NT2/D1 (cell line): ENCODE data around the gene PARK7.

ENCODE experiments used
- DNase-seq: peaks from one replicate; pipeline ENCODE4 v3.0.0-alpha.2; 2011; ENCODE audit warnings: low read depth, low spot score
- H3K27me3 ChIP-seq: 2 replicates; pipeline ENCODE4 v1.6.0; 2011; ENCODE audit warnings: mild to moderate bottlenecking; ENCODE audit not compliant: insufficient read length, insufficient read depth
- H3K36me3 ChIP-seq: 2 replicates; pipeline ENCODE4 v1.6.1; 2011; ENCODE audit warnings: mild to moderate bottlenecking, low read length, mixed read lengths; ENCODE audit not compliant: insufficient read depth, insufficient read length
- H3K4me1 ChIP-seq: 2 replicates; pipeline ENCODE4 v1.5.1; 2011; ENCODE audit not compliant: insufficient read depth, insufficient read length
- H3K4me3 ChIP-seq: 2 replicates; pipeline ENCODE4 v1.5.1; 2011; ENCODE audit warnings: low read depth; ENCODE audit not compliant: insufficient read length
- H3K9ac ChIP-seq: 2 replicates; pipeline ENCODE4 v1.6.0; 2011; ENCODE audit warnings: low read depth; ENCODE audit not compliant: insufficient read length
- H3K9me3 ChIP-seq: 2 replicates; pipeline ENCODE4 v1.5.1; 2011; ENCODE audit warnings: mild to moderate bottlenecking, low read length; ENCODE audit not compliant: insufficient read depth
- SUZ12 ChIP-seq: IDR thresholded peaks from 2 replicates; pipeline ENCODE4 v1.6.1; 2011; ENCODE audit not compliant: insufficient read length, insufficient read depth; ENCODE audit errors: extremely low read depth
- YY1 ChIP-seq: IDR thresholded peaks from 2 replicates; pipeline ENCODE4 v1.6.1; 2011; ENCODE audit not compliant: insufficient read length, insufficient read depth
- ZNF274 ChIP-seq: IDR thresholded peaks from 2 replicates; pipeline ENCODE4 v1.6.1; 2011; ENCODE audit warnings: mild to moderate bottlenecking, low read depth, low read length

PARK7 gene

DNA sequence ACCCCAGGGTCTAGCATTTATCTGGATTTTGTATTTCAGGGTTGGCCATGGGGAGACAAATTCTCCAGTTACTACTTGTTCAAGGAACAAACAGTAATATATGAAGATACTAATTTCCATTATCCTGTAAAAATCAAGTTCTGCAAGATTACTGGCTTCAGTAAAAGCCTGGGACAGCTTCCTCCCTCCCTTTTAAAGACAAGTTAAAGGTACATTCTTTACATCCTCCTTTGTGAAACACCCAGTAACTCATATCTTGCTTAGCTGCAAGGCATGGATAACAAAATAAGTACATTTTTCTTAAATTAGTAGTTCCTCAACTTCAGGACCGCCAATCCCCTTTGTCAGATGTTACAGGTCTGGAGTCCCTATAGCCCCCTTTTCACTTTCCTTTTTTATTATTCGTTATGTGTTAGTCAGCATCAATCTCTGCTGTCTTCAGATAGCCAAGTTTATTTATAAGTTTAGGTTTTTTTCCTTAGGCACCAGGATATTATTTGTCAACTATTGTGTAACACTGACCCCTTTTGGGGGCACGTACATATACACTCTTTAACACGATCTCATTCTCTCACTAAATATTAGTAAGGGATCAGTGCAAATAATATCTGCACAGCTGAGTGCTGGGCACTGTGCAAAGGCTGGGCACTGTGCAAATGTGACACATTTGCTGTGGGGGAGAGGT, 54.8 kb downstream of the PARK7 start:
- Histone ChIP-seq H3K9ac (peak overlapping the region; percentile 18), H3K27me3 (no peaks in the 10 kb centered on the region), H3K36me3 (peaks cover 39% of the 10 kb centered on the region), H3K9me3 (no peaks in the 10 kb centered on the region), H3K4me1 (no peaks in the 10 kb centered on the region), H3K4me3 (no peak overlapping the region)
- TF ChIP-seq SUZ12: no peak
- no peak for TF ChIP-seq ZNF274
- no peak for TF ChIP-seq YY1
- no peak for DNase-seq

DNA sequence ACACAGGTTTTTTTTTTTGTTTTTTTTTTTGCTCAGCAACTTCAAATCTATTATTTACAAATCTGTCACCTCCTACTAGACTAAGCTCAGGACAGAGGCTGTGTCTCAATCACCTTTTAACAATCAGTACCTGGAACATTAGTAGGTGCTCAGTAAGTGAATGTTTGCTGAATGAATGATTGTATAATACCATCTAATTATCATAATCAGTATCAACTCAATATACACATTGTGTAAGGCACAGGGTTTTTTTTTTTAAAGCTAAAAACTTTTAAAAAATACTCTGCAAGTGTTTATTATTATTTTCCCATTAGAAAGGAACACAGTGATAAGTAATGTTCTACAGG, 55.4 kb downstream of the PARK7 start:
- no peak for TF ChIP-seq ZNF274
- TF ChIP-seq YY1: no peak
- no peak for TF ChIP-seq SUZ12
- Histone ChIP-seq H3K9me3 (no peaks in the 10 kb centered on the region), H3K36me3 (peaks cover 36% of the 10 kb centered on the region), H3K27me3 (no peaks in the 10 kb centered on the region), H3K4me3 (no peak overlapping the region), H3K9ac (no peak overlapping the region), H3K4me1 (no peaks in the 10 kb centered on the region)
- no peak for DNase-seq

GRCh38 chr1:8017495-8018197, 56.1 kb downstream of the PARK7 start:
- peaks cover 28% of the 10 kb centered on the region for H3K36me3 ChIP-seq
- no peak overlapping the region for H3K9ac ChIP-seq
- H3K4me1 ChIP-seq: no peaks in the 10 kb centered on the region
- H3K4me3 ChIP-seq: no peak overlapping the region
- no peaks in the 10 kb centered on the region for H3K9me3 ChIP-seq
- no peaks in the 10 kb centered on the region for H3K27me3 ChIP-seq
- TF ChIP-seq ZNF274 (no peak), YY1 (no peak), SUZ12 (no peak)
- no peak for DNase-seq

DNA sequence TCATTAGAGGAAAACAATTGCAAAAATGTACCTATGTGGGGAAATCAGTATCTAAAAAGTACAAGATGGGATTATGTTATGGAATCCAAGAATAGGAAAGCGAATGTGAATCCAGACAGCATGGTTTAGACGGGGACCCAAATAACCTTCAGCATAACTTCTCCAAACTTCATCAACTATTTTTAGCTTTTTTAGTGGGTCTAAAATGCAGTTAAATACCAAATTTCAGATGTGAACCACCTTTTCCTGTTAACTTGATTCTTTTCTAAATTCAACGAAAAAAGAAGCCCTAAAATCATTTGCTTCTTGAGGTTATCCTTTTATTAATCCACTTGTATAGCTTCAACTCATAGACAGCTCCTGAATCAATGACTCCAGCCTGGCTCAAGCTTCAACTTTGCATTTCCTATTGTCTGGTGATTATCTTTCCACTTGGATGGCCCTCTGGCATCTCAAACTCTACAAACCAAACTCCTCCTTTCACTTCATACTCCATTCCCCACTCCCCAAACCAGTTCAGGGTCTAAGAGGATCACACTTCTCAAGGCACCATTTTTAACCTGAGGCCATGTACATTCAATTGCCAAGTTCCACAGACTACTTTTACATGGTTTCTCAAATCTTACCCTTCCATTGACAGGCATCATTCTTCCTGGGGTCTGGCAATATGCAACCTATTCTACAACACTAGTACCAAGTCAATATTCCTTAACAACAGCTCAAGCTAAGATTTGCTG, 57.1 kb downstream of the PARK7 start:
- no peak overlapping the region for H3K9ac ChIP-seq
- no peaks in the 10 kb centered on the region for H3K27me3 ChIP-seq
- no peak for DNase-seq
- H3K9me3 ChIP-seq: no peaks in the 10 kb centered on the region
- H3K4me1 ChIP-seq: no peaks in the 10 kb centered on the region
- peaks cover 18% of the 10 kb centered on the region for H3K36me3 ChIP-seq
- no peak overlapping the region for H3K4me3 ChIP-seq
- TF ChIP-seq ZNF274 (no peak), YY1 (no peak), SUZ12 (no peak)

DNA sequence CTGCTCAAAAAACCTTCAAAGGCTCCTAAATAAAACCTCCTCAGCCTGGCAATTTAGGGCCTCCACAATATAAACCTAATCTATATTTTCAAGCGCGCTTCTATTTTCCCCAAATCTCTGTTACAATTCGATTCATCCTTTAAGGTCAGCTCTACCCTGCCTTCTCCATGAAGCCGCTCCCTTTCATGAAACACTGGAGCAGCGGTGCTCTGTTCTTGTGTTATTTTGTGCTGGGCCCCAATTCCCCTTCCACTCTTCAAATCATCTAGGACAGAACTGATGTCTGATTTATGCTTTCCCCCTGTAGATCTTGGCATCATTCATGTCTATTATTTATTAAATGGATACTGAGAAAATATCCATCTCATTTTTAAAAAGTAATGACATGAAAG, 57.7 kb downstream of the PARK7 start:
- Histone ChIP-seq H3K27me3 (no peaks in the 10 kb centered on the region), H3K9me3 (no peaks in the 10 kb centered on the region), H3K4me3 (no peak overlapping the region), H3K9ac (no peak overlapping the region), H3K36me3 (peaks cover 12% of the 10 kb centered on the region), H3K4me1 (no peaks in the 10 kb centered on the region)
- DNase-seq: no peak
- TF ChIP-seq YY1 (no peak), ZNF274 (no peak), SUZ12 (no peak)

- DNase-seq: no peak
- Histone ChIP-seq H3K4me3 (no peak overlapping the region), H3K9ac (no peak overlapping the region), H3K27me3 (no peaks in the 10 kb centered on the region), H3K4me1 (no peaks in the 10 kb centered on the region), H3K36me3 (peaks cover 5% of the 10 kb centered on the region), H3K9me3 (no peaks in the 10 kb centered on the region)
- TF ChIP-seq SUZ12 (no peak), YY1 (no peak), ZNF274 (no peak)
Measured at GRCh38 chr1:8020032-8020431, 58.5 kb downstream of the PARK7 start.

DNA sequence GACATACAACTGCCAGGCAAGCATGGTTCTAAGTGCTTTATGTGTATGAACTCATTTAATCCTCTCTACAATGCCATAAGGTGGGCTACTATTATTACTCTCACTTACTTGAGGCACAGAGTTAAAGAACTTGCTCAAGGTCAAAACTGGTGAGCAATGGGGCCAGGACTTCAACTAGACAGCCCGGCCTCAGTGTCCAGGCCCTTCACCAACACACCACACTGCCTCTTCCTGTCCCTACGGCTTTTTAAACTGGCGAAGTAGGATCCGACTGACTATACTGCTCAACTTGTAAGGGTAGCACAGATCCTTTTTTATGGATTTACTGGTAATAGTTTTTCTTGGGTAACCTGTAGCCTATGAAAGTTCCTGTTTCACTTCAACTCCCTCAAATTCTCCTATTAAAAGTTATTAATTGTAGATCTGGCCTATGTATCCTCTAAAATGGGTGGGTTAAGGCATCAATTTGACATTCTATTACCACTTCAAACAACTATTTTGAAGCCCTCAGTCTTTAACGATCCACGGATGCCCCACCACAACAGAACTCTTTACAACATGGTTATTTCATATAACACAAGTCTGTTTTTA, 60.3 kb downstream of the PARK7 start:
- peaks cover under 1% of the 10 kb centered on the region for H3K4me1 ChIP-seq
- no peak overlapping the region for H3K9ac ChIP-seq
- no peak for TF ChIP-seq ZNF274
- no peak for TF ChIP-seq YY1
- no peak for TF ChIP-seq SUZ12
- no peaks in the 10 kb centered on the region for H3K36me3 ChIP-seq
- H3K27me3 ChIP-seq: peaks cover 1% of the 10 kb centered on the region
- H3K9me3 ChIP-seq: no peaks in the 10 kb centered on the region
- no peak overlapping the region for H3K4me3 ChIP-seq
- DNase-seq: no peak
